Measurements from ENCODE around the gene DLST. TPM values are rescaled to one million over a fixed set of nuclear protein-coding genes. Genes with fewer than 3 reads are reported as not detected.
A peak's percentile ranks its signal among the peaks of the same experiment; 100 is the strongest.

DLST gene
- total RNA-seq, 4 donors from 2014 or later, result 71.3 to 157 (median 105) TPM

- Histone ChIP-seq H3K36me3 (no peaks in the 10 kb centered on the region), H3K4me1 (peaks cover 18 to 24% of the 10 kb centered on the region in 2 donors), H3K4me3 (no peak overlapping the region), H3K27me3 (no peaks in the 10 kb centered on the region), H3K9me3 (no peaks in the 10 kb centered on the region), H3K27ac (peak overlapping the region in 3 of 4 donors; percentile 8 to 38 (median 37))
- intact Hi-C loops (cut with DNase I; ENCODE audit: low total_unique reads), result loop anchor here (1.0 to 5.0 kb wide), 3 partner anchors 32 to 138 kb away; no protein-coding TSS in a partner anchor
- DNase-seq (no peak), ATAC-seq (peak in 1 of 2 donors; percentile 16)
- in situ Hi-C loops (cut with MboI; ENCODE audit: low sequenced_read_pairs in 4 of 4), result loop anchor here in 2 of 4 donors (25.0 kb wide), 1 partner anchor 141 kb away; no protein-coding TSS in a partner anchor
- TF ChIP-seq, protein P1, sequence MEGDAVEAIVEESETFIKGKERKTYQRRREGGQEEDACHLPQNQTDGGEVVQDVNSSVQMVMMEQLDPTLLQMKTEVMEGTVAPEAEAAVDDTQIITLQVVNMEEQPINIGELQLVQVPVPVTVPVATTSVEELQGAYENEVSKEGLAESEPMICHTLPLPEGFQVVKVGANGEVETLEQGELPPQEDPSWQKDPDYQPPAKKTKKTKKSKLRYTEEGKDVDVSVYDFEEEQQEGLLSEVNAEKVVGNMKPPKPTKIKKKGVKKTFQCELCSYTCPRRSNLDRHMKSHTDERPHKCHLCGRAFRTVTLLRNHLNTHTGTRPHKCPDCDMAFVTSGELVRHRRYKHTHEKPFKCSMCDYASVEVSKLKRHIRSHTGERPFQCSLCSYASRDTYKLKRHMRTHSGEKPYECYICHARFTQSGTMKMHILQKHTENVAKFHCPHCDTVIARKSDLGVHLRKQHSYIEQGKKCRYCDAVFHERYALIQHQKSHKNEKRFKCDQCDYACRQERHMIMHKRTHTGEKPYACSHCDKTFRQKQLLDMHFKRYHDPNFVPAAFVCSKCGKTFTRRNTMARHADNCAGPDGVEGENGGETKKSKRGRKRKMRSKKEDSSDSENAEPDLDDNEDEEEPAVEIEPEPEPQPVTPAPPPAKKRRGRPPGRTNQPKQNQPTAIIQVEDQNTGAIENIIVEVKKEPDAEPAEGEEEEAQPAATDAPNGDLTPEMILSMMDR (IDR thresholded peaks at IDR 0.05 in 4 of 5, conservative IDR thresholded peaks at IDR 0.05 in 1 of 5), result peak in 1 of 5 experiments; percentile 8
- TF ChIP-seq POLR2A (IDR thresholded peaks at IDR 0.05), result no peak
Observed at GRCh38 chr14:74946659-74947281, 65.1 kb downstream of the DLST start.

DNA sequence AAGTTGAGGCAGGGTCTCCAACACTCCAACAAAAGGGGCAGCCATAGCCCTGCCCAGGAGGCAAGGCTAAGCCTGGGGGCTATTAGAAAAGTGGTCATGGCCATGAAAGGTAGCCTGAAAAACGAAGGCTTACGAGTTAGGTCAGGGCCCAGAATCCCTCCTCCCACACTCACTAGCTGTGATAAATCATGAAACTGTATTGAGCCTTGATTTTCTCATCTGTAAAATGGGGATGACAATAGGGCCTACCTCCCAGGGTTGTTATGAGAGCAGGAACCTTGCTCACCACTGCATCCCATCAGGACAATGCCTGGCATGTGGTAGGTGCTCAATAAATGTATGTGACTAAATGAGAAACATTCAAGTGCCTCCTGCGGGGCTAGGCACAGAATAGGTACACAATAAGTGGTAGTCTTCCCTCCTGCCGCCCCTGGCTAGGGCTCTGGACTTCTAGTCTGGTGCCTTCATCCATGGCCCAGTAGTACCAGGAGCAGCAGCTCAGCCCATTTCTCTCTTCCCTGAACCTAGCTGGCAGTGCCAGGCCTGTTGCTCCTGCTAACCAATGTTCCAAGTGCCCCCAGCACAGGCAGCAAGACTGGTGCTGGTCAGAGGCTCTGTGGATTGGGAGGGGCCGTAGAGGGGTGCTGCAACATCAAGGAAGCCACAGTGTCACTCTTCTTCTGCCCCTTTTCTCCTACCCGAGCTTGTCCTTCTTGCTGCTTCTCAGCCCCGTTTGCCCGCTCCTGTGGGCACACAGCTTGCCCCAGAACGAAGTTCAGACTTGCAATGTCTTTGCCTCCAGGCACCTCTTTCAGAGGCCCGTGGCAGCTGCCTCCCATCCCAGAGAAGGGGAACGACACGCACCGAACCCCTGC lies 65.9 kb downstream of the DLST start:
- Histone ChIP-seq H3K27ac (peak overlapping the region in 1 of 4 donors; percentile 33), H3K36me3 (no peaks in the 10 kb centered on the region), H3K4me1 (peaks cover 10 to 16% of the 10 kb centered on the region in 2 donors), H3K27me3 (no peaks in the 10 kb centered on the region), H3K9me3 (no peaks in the 10 kb centered on the region), H3K4me3 (no peak overlapping the region)
- intact Hi-C loops (cut with DNase I; ENCODE audit: low total_unique reads) (loop anchor here (2.0 to 5.0 kb wide), 2 partner anchors 31 to 35 kb away; no protein-coding TSS in a partner anchor), in situ Hi-C loops (cut with MboI; ENCODE audit: low sequenced_read_pairs in 4 of 4) (loop anchor here in 2 of 4 donors (25.0 kb wide), 1 partner anchor 140 kb away; no protein-coding TSS in a partner anchor)
- TF ChIP-seq, protein P1 (IDR thresholded peaks at IDR 0.05 in 4 of 5, conservative IDR thresholded peaks at IDR 0.05 in 1 of 5), result no peak
- no peak for TF ChIP-seq POLR2A (IDR thresholded peaks at IDR 0.05)
- no peak for DNase-seq
- ATAC-seq, result no peak

DNA sequence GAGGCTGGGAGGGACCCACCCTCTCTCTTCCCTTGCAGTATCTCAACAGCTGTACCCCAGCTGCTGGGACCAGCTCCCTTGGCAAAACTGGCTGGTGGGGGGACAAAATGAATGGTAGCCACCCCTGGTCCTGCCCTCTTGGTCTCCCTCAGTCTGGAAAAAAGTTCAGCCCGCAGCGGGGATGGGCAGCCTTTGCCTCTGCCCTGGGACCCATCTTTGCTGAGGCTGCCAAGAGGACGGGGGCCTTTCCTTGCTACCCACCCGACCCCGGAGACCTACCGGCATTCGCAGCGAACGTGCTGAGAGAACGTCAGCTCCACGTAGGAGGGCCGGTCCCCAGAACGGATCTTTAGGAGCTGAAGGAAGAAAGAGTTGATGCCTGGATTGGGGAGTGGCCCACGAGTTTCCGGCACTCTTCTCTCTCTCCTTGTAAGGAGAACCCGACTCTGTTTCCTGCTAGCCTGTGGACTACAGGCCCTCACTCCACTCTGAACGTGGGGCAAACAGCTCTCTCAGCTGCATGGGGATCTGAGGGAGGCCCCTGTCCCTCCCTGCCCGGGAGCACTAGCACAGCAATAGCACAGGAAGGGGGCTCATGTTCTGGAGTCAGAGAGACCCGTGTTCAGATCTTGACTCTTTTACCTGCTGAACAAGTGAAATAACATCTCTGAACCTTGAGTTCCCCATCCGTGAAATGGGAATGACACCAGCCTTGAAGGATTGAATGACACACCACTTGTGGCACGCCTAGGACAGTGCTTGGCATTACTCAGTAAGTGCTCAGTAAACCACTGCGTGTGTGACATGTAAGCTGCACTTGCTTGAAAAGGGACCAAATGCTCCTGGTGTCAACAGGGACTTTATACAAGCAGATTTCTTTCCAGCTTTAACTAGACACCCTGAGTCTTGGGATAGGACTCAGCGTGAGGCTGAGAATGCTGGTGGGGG lies 66.8 kb downstream of the DLST start:
- Histone ChIP-seq H3K27ac (no peak overlapping the region), H3K4me1 (peaks cover 9 to 11% of the 10 kb centered on the region in 2 donors), H3K9me3 (no peaks in the 10 kb centered on the region), H3K4me3 (no peak overlapping the region), H3K27me3 (no peaks in the 10 kb centered on the region), H3K36me3 (no peaks in the 10 kb centered on the region)
- ATAC-seq (no peak), DNase-seq (no peak)
- in situ Hi-C loops (cut with MboI; ENCODE audit: low sequenced_read_pairs in 4 of 4) (loop anchor here in 2 of 4 donors (25.0 kb wide), 1 partner anchor 139 kb away; no protein-coding TSS in a partner anchor), intact Hi-C loops (cut with DNase I; ENCODE audit: low total_unique reads) (loop anchor here (5.0 kb wide), 1 partner anchor 36 kb away; no protein-coding TSS in a partner anchor)
- TF ChIP-seq POLR2A (IDR thresholded peaks at IDR 0.05), result no peak
- TF ChIP-seq, protein P1 (IDR thresholded peaks at IDR 0.05 in 4 of 5, conservative IDR thresholded peaks at IDR 0.05 in 1 of 5), result no peak

DNA sequence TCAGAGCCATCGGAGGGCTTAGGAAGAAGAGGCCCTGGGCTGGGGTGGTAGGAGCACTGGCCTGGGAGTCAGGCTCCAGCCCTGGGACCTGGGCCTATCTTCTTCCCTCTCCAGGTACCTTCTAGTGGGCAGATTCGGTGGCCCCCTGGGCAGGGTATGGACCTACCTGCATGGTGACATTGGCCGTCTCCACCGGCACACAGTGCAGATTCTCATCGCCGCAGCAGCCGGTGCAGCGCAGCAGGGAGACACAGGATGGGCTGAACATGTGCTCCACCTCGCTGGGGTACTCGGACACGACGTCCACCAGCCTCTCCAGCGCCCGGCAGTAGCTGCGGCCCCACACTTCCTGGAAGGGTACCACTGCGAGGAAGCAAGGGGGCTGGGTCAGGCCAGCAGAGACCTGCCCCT lies 67.5 kb downstream of the DLST start:
- DNase-seq (no peak), ATAC-seq (no peak)
- no peaks in the 10 kb centered on the region for H3K36me3 ChIP-seq
- H3K4me1 ChIP-seq, result peaks cover 9 to 11% of the 10 kb centered on the region in 2 donors
- no peaks in the 10 kb centered on the region for H3K27me3 ChIP-seq
- in situ Hi-C loops (cut with MboI; ENCODE audit: low sequenced_read_pairs in 4 of 4), result loop anchor here in 2 of 4 donors (25.0 kb wide), 1 partner anchor 138 kb away; no protein-coding TSS in a partner anchor
- no peak overlapping the region for H3K4me3 ChIP-seq
- no peak for TF ChIP-seq POLR2A (IDR thresholded peaks at IDR 0.05)
- TF ChIP-seq, protein P1 (IDR thresholded peaks at IDR 0.05 in 4 of 5, conservative IDR thresholded peaks at IDR 0.05 in 1 of 5), result no peak
- no peak overlapping the region for H3K27ac ChIP-seq
- no peaks in the 10 kb centered on the region for H3K9me3 ChIP-seq
- intact Hi-C loops (cut with DNase I; ENCODE audit: low total_unique reads), result loop anchor here (5.0 kb wide), 1 partner anchor 37 kb away; no protein-coding TSS in a partner anchor

Data from gastrocnemius medialis (tissue), 4 donors.